CD4-positive, alpha-beta T cell treated with Interleukin-6 for 4 hours (primary cell): ENCODE measurements around the gene MLLT3.

Experiments used
- DNase-seq: peaks from one replicate; pipeline ENCODE4 v3.0.0-alpha.2; 2020; ENCODE audit warnings: mixed read lengths

MLLT3 gene

GRCh38 chr9:20407013-20407412 lies 215.3 kb downstream of the MLLT3 start:
- DNase-seq: no peak

- DNase-seq: no peak
Measured at GRCh38 chr9:20406344-20406743, 216.0 kb downstream of the MLLT3 start.

GRCh38 chr9:20405616-20406015 lies 216.7 kb downstream of the MLLT3 start:
- DNase-seq: no peak

GRCh38 chr9:20405078-20405477 lies 217.2 kb downstream of the MLLT3 start:
- DNase-seq: no peak

GRCh38 chr9:20404192-20404813 lies 218.0 kb downstream of the MLLT3 start:
- DNase-seq: no peak

- DNase-seq: no peak
Measured at GRCh38 chr9:20403346-20403745, 219.0 kb downstream of the MLLT3 start.

- DNase-seq: no peak
Measured at GRCh38 chr9:20402273-20402875, 219.9 kb downstream of the MLLT3 start.

- DNase-seq: no peak
Measured at GRCh38 chr9:20398536-20399338, 223.6 kb downstream of the MLLT3 start.

GRCh38 chr9:20397348-20397747 lies 225.0 kb downstream of the MLLT3 start:
- DNase-seq: no peak

- no peak for DNase-seq
Measured at GRCh38 chr9:20396509-20396908, 225.8 kb downstream of the MLLT3 start.

- no peak for DNase-seq
Measured at GRCh38 chr9:20395651-20396050, 226.6 kb downstream of the MLLT3 start.

- DNase-seq: no peak
Measured at GRCh38 chr9:20394969-20395368, 227.3 kb downstream of the MLLT3 start.

- no peak for DNase-seq
Measured at GRCh38 chr9:20391208-20391607, 231.1 kb downstream of the MLLT3 start.

GRCh38 chr9:20390400-20390799 lies 231.9 kb downstream of the MLLT3 start:
- no peak for DNase-seq

- no peak for DNase-seq
Measured at GRCh38 chr9:20387062-20387461, 235.2 kb downstream of the MLLT3 start.

- no peak for DNase-seq
Measured at GRCh38 chr9:20384642-20385041, 237.7 kb downstream of the MLLT3 start.

GRCh38 chr9:20382460-20383071 lies 239.7 kb downstream of the MLLT3 start:
- DNase-seq: no peak

GRCh38 chr9:20380546-20380945 lies 241.8 kb downstream of the MLLT3 start:
- no peak for DNase-seq

- no peak for DNase-seq
Measured at GRCh38 chr9:20379804-20380225, 242.5 kb downstream of the MLLT3 start.

- no peak for DNase-seq
Measured at GRCh38 chr9:20378851-20379250, 243.4 kb downstream of the MLLT3 start.

- no peak for DNase-seq
Measured at GRCh38 chr9:20377790-20378189, 244.5 kb downstream of the MLLT3 start.

GRCh38 chr9:20376731-20377375 lies 245.4 kb downstream of the MLLT3 start:
- DNase-seq: no peak

GRCh38 chr9:20376042-20376441 lies 246.3 kb downstream of the MLLT3 start:
- no peak for DNase-seq
